GM18508 (cell line): ENCODE measurements around the gene EPB41L2.
"Not testable (repeated sequence)": the region's sequence is repeated elsewhere in the genome, so short reads cannot be mapped to it uniquely, and the experiment has no call there.

ENCODE experiments used
- ATAC-seq: cut with Tn5 transposase; IDR thresholded peaks from one replicate; pipeline ENCODE4 v1.9.1; 2021; ENCODE audit warnings: moderate number of reproducible peaks; ENCODE audit not compliant: insufficient read depth, unreplicated experiment

The EPB41L2 gene

GRCh38 chr6:131038597-131039344 is 24.3 kb downstream of the EPB41L2 start:
- no peak for ATAC-seq

- no peak for ATAC-seq
These were observed 25.7 kb downstream of the EPB41L2 start for GRCh38 chr6:131037194-131037897.

GRCh38 chr6:131036601-131037000 is 26.4 kb downstream of the EPB41L2 start:
- no peak for ATAC-seq

- ATAC-seq, result no peak
These were observed 26.9 kb downstream of the EPB41L2 start for GRCh38 chr6:131036143-131036542.

- no peak for ATAC-seq
These were observed 27.5 kb downstream of the EPB41L2 start for GRCh38 chr6:131035582-131035981.

GRCh38 chr6:131033631-131034030 is 29.4 kb downstream of the EPB41L2 start:
- ATAC-seq, result no peak

GRCh38 chr6:131029626-131030297 is 33.3 kb downstream of the EPB41L2 start:
- peak; percentile 87 for ATAC-seq

GRCh38 chr6:131027326-131027725 is 35.7 kb downstream of the EPB41L2 start:
- ATAC-seq, result no peak

GRCh38 chr6:131026243-131026642 is 36.8 kb downstream of the EPB41L2 start:
- no peak for ATAC-seq

GRCh38 chr6:131024565-131024964 is 38.5 kb downstream of the EPB41L2 start:
- ATAC-seq, result no peak

- ATAC-seq, result no peak
These were observed 39.1 kb downstream of the EPB41L2 start for GRCh38 chr6:131023834-131024504.

GRCh38 chr6:131022691-131023090 is 40.4 kb downstream of the EPB41L2 start:
- no peak for ATAC-seq

- ATAC-seq, result no peak
These were observed 45.1 kb downstream of the EPB41L2 start for GRCh38 chr6:131017962-131018361.

GRCh38 chr6:131015630-131016263 is 47.3 kb downstream of the EPB41L2 start:
- no peak for ATAC-seq

- ATAC-seq, result no peak
These were observed 47.9 kb downstream of the EPB41L2 start for GRCh38 chr6:131015025-131015591.

- ATAC-seq, result no peak
These were observed 48.8 kb downstream of the EPB41L2 start for GRCh38 chr6:131014080-131014776.

- no peak for ATAC-seq
These were observed 49.5 kb downstream of the EPB41L2 start for GRCh38 chr6:131013495-131013894.

GRCh38 chr6:131009790-131010189 is 53.3 kb downstream of the EPB41L2 start:
- ATAC-seq, result no peak

GRCh38 chr6:131008965-131009364 is 54.1 kb downstream of the EPB41L2 start:
- ATAC-seq, result not testable (repeated sequence)
